ENCODE measurements around the gene SMURF2. TPM values are rescaled to one million over a fixed set of nuclear protein-coding genes. Genes with fewer than 3 reads are reported as not detected.
A peak's percentile ranks its signal among the peaks of the same experiment; 100 is the strongest.

Gene SMURF2
- total and polyA plus RNA-seq, 2 of the 4 experiments (the other 2 are of a cell fraction), result 131 to 774 TPM

DNA sequence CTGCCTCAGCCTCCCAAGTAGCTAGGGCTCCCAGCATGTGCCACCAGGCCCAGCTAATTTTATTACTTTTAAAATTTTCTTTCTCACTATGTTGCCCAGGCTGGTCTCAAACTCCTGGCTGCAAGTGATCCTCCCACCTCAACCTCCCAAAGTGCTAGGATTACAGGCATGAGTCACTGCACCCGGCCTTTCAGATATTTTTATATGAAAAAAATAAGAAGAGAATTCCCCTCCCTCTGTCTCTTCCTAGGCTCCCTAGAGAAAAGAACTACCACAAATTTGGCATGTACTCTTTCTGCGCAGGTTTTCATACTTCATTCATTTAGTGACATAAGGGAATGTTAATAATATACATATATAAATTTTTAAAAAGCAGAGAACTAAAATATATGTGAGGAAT lies 21.7 kb upstream of the SMURF2 start:
- H3K27ac ChIP-seq (ENCODE audit: insufficient read depth, low read length), result peak overlapping the region; percentile 99
- H4K91ac ChIP-seq (ENCODE audit: insufficient read depth, low read depth, low read length), result peak overlapping the region; percentile 99
- H3K79me1 ChIP-seq (ENCODE audit: low read depth in 1 of 2, low read length in 2 of 2), result peaks cover 17 to 54% of the 10 kb centered on the region in 2 experiments
- no CpG with 5 or more reads among the region's 2 CpGs for WGBS, 2 experiments (ENCODE audit: extremely low coverage in 2 of 2, insufficient read length in 1 of 2)
- H4K5ac ChIP-seq (ENCODE audit: low read depth, low read length), result peak overlapping the region; percentile 97
- H3K56ac ChIP-seq (ENCODE audit: extremely low read depth, insufficient read depth, low read length), result peak overlapping the region; percentile 91
- ChIA-PET POLR2A (ENCODE audit: unreplicated experiment) (no interaction called here), CTCF (no interaction called here)
- TF ChIP-seq MXI1 (IDR thresholded peaks at IDR 0.05; ENCODE audit: borderline replicate concordance, low read depth, low read length) (no peak), ELK1 (IDR thresholded peaks at IDR 0.05; ENCODE audit: borderline replicate concordance, low read depth, low read length) (no peak), RCOR1 (IDR thresholded peaks at IDR 0.05; ENCODE audit: insufficient replicate concordance, low read length) (no peak), CHD1 (IDR thresholded peaks at IDR 0.05; ENCODE audit: low read depth, low read length) (no peak), RAD21 (IDR thresholded peaks at IDR 0.05; ENCODE audit: low read length) (no peak), CTCF (conservative IDR thresholded peaks at IDR 0.05; ENCODE audit: low read depth, low read length) (no peak), MAZ (IDR thresholded peaks at IDR 0.05; ENCODE audit: borderline replicate concordance, low read depth, low read length) (no peak), FOS (IDR thresholded peaks at IDR 0.05; ENCODE audit: low read depth, low read length) (no peak), BHLHE40 (IDR thresholded peaks at IDR 0.05; ENCODE audit: low read depth, low read length) (no peak), CEBPB (IDR thresholded peaks at IDR 0.05; ENCODE audit: low read depth, low read length) (no peak), POLR2A (IDR thresholded peaks at IDR 0.05; ENCODE audit: low read depth, low read length) (no peak), NFE2L2 (IDR thresholded peaks at IDR 0.05; ENCODE audit: low read depth, low read length) (no peak), SMC3 (IDR thresholded peaks at IDR 0.05; ENCODE audit: low read depth, low read length) (no peak), RFX5 (IDR thresholded peaks at IDR 0.05; ENCODE audit: low read depth, low read length) (no peak), MAFK (IDR thresholded peaks at IDR 0.05; ENCODE audit: low read depth, low read length) (no peak)
- TF ChIP-seq, protein P1, sequence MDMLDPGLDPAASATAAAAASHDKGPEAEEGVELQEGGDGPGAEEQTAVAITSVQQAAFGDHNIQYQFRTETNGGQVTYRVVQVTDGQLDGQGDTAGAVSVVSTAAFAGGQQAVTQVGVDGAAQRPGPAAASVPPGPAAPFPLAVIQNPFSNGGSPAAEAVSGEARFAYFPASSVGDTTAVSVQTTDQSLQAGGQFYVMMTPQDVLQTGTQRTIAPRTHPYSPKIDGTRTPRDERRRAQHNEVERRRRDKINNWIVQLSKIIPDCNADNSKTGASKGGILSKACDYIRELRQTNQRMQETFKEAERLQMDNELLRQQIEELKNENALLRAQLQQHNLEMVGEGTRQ (IDR thresholded peaks at IDR 0.05; ENCODE audit: low read depth, low read length), result no peak
- BruUV-seq (replicated peaks), result no TSS peak
- intact Hi-C loops (cut with micrococcal nuclease), result loop anchor here (2.0 to 5.0 kb wide), 2 partner anchors 23 to 54 kb away; no protein-coding TSS in a partner anchor
- H2BK120ac ChIP-seq (ENCODE audit: low read depth, low read length), result peak overlapping the region; percentile 97
- ATAC-seq (ENCODE audit: low read depth), result no peak
- no peak overlapping the region for H2AFZ ChIP-seq (replicated peaks; ENCODE audit: low read length, poor library complexity)
- H3K4me1 ChIP-seq (ENCODE audit: control insufficient read depth, insufficient read depth, low read length), result peaks cover 29% of the 10 kb centered on the region
- peak overlapping the region; percentile 76 to 98 for H4K8ac ChIP-seq (ENCODE audit: low read depth in 2 of 2, low read length in 2 of 2)
- peak overlapping the region; percentile 98 for H2AK5ac ChIP-seq (ENCODE audit: low read depth, low read length)
- peak; percentile 62 for DNase-seq
- H3K9me3 ChIP-seq (ENCODE audit: control insufficient read depth, insufficient read depth, low read length), result no peaks in the 10 kb centered on the region
- H2AK9ac ChIP-seq (replicated peaks; ENCODE audit: low read depth, low read length, poor library complexity), result no peak overlapping the region
- H3K4me2 ChIP-seq (ENCODE audit: low read depth, low read length), result no peak overlapping the region
- H2BK20ac ChIP-seq (ENCODE audit: low read depth, low read length), result peak overlapping the region; percentile 95
- no peaks in the 10 kb centered on the region for H3K36me3 ChIP-seq (ENCODE audit: control insufficient read depth, insufficient read depth, low read length)
- peak overlapping the region; percentile 99 for H3K4ac ChIP-seq (ENCODE audit: low read depth, low read length)
- peak overlapping the region; percentile 95; the same call in 1 of the 2 replicates for H3K23ac ChIP-seq (ENCODE audit: low read depth, low read length)
- H3K9me1 ChIP-seq (ENCODE audit: insufficient read depth, low read length), result peaks cover 15% of the 10 kb centered on the region
- peak overlapping the region; percentile 96 for H3K14ac ChIP-seq (replicated peaks; ENCODE audit: low read depth, low read length)
- H2BK5ac ChIP-seq (ENCODE audit: low read depth, low read length, poor library complexity, severe bottlenecking), result peak overlapping the region; percentile 95
- H4K20me1 ChIP-seq (ENCODE audit: insufficient read depth, low read length), result no peaks in the 10 kb centered on the region
- dilution Hi-C loops (cut with HindIII; ENCODE audit: low sequenced_read_pairs, unreplicated experiment), result no loop called here
- no peak overlapping the region for H3K4me3 ChIP-seq (ENCODE audit: insufficient read depth, low read depth, low read length)
- H3K18ac ChIP-seq (ENCODE audit: low read depth, low read length), result peak overlapping the region; percentile 99
- H3K9ac ChIP-seq (ENCODE audit: low read depth, low read length), result peak overlapping the region; percentile 73
- H2BK15ac ChIP-seq (ENCODE audit: low read depth, low read length), result peak overlapping the region; percentile 99; the same call in 2 of the 3 replicates
- in situ Hi-C loops (cut with MboI; ENCODE audit: low sequenced_read_pairs), result no loop called here
- no peaks in the 10 kb centered on the region for H3K27me3 ChIP-seq (ENCODE audit: control insufficient read depth, insufficient read depth, low read length)

Data from IMR-90 (cell line).